Measurements from ENCODE around the gene C7orf33.

GRCh38 chr7:148650232-148650858, 59.8 kb downstream of the C7orf33 start:
- TF ChIP-seq CTCF (IDR thresholded peaks at IDR 0.05; ENCODE audit: poor library complexity, severe bottlenecking): no peak
- TF ChIP-seq REST (IDR thresholded peaks at IDR 0.05; ENCODE audit: borderline replicate concordance): no peak
- no peak for TF ChIP-seq POLR2AphosphoS5 (IDR thresholded peaks at IDR 0.05)
- TF ChIP-seq EZH2 (IDR thresholded peaks at IDR 0.05; ENCODE audit: borderline replicate concordance, insufficient read depth, low read length, poor library complexity, severe bottlenecking): no peak

Data from neural cell (in vitro differentiated cells).